Lung (tissue), 12 donors: ENCODE data around the gene AEBP1. TPM values are rescaled to one million over a fixed set of nuclear protein-coding genes. Genes with fewer than 3 reads are reported as not detected.

ENCODE experiments used
- ATAC-seq: fragments of 200-7000 bp; cut with Tn5 transposase; one replicate; pipeline ENCODE4 v1.9.1; 2020; ENCODE audit warnings: moderate number of reproducible peaks; ENCODE audit not compliant: insufficient read depth, low FRiP score
- DNase-seq, 3 donors: peaks; one replicate each; pipeline ENCODE4 v3.0.0-alpha.2; 2013 to 2017
- H3K27ac ChIP-seq, 2 donors: one replicate each; pipeline ENCODE4 v1.5.1; 2013; ENCODE audit warnings: mild to moderate bottlenecking in 2 of 2, moderate library complexity in 2 of 2, control low read depth in 1 of 2, inconsistent platforms in 1 of 2, low read depth in 1 of 2, low read length in 1 of 2
- H3K27me3 ChIP-seq, 3 donors: one replicate each; pipeline ENCODE4 v1.5.1; 2013; ENCODE audit warnings: low read length in 2 of 3; ENCODE audit not compliant: control insufficient read depth in 3 of 3, insufficient read depth in 3 of 3
- H3K36me3 ChIP-seq, 4 donors: one replicate each; pipeline ENCODE4 v1.5.1; 2013; ENCODE audit warnings: low read length in 4 of 4, mild to moderate bottlenecking in 1 of 4, moderate library complexity in 1 of 4; ENCODE audit not compliant: control insufficient read depth in 4 of 4, insufficient read depth in 4 of 4
- H3K4me1 ChIP-seq, 5 donors: one replicate each; pipeline ENCODE4 v1.5.1; 2013; ENCODE audit warnings: low read length in 5 of 5, mild to moderate bottlenecking in 2 of 5, moderate library complexity in 1 of 5; ENCODE audit not compliant: control insufficient read depth in 5 of 5, insufficient read depth in 5 of 5
- H3K4me3 ChIP-seq: one replicate; pipeline ENCODE4 v1.5.1; 2013; ENCODE audit warnings: mild to moderate bottlenecking, control low read depth, moderate library complexity
- H3K9ac ChIP-seq, 2 donors: one replicate each; pipeline ENCODE4 v1.5.1; 2013; ENCODE audit warnings: low read length in 2 of 2, control low read depth in 1 of 2; ENCODE audit not compliant: insufficient read depth in 1 of 2
- H3K9me3 ChIP-seq, 4 donors: one replicate each; pipeline ENCODE4 v1.5.1; 2013; ENCODE audit warnings: low read length in 3 of 4, mild to moderate bottlenecking in 1 of 4, moderate library complexity in 1 of 4; ENCODE audit not compliant: control insufficient read depth in 4 of 4, insufficient read depth in 3 of 4
- WGBS, 2 donors: extraction: QIAGEN DNeasy Blood & Tissue Kit; methylation state at CpG; one replicate each; pipeline ENCODE4 v1.1.7; 2013; 5-methylcytosine and 5-hydroxymethylcytosine counted together
- polyA plus RNA-seq, 2 donors: library from polyadenylated mRNA; stranded (reverse); fragments of 200-250 nt; gene quantifications; one replicate each; pipeline ENCODE4 v1.2.1, GENCODE V29; 2013
- total RNA-seq, 2 donors: library from RNA; depleted of rRNA in 1 of 2; stranded (reverse); fragments of >200 nt in 1 of 2; gene quantifications; one replicate each; pipeline ENCODE4 v1.2.1, GENCODE V29; 2014 to 2021
- TF ChIP-seq, protein P1 (sequence below): IDR thresholded peaks from 2 replicates; pipeline ENCODE4 v1.5.1; 2012; ENCODE audit warnings: mild to moderate bottlenecking; ENCODE audit errors: control extremely low read depth, extremely low read depth
- donor health status: control.
- donor health status: control.
- donor health status: Bipolar disorder and iron deficiency.
- donor health status: healthy.
- donor health status: DM: yes; HTN: yes; CAD: no.

The AEBP1 gene
- total and polyA plus RNA-seq, 4 donors: 43.4 to 124 (median 68.7) TPM

DNA sequence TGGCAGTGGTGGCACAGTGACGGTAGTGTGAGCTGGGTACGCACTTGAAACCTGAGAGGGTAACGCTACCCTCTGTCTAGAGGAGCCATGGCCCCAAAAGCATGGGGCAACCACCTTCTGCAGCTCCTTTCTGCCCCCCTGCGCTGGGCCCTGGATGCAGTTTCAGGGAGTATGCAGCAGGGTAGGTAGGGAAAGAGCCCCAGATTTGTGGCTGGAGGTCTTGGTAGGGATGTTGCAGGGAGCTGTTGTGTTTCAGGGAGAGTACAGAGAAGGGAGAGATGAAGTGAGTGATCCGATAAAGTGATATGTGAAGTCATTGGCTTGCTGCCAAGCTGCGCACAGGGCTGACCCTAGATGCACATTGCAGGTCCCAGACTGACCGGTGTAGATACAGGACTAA lies 36.1 kb upstream of the AEBP1 start:
- H3K4me1 ChIP-seq: peaks cover 0 to 10% (median 0%) of the 10 kb centered on the region in 5 donors
- 61 to 77% methylated on average over 7 of the region's 7 CpGs for WGBS, 2 donors
- no peak for ATAC-seq

DNA sequence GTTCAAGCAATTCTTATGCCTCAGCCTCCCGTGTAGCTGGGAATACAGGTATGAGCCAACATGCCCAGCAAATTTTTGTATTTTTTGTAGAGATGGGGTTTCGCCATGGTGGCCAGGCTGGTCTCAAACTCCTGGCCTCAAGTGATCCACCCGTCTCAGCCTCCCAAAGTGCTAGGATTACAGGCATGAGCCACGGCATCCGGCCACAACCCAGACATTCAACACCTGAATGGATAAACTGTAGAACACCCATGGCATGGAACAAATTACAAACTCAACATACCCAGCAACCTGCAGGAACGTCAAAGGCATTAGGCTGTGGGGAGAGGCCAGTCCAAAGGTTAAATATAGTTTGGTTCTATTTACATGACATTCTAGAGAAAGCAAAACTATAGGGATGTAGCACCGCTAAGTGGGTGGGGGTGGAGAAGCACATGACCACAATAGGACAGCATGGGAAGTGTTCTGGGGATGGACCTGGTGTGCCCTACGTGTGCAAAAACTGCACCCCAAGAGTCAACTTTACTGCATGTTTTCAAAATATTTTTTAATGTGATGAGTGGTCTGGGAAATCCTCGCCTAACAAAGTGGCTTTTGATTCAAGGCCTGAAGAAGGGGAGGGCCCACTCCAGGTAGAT lies 32.3 kb upstream of the AEBP1 start:
- no peak for DNase-seq
- H3K4me1 ChIP-seq: no peaks in the 10 kb centered on the region
- H3K27ac ChIP-seq: peak overlapping the region in 1 of 2 donors; percentile 12

More for the DNA sequence above, 36.1 kb upstream of the AEBP1 start:
- no peak overlapping the region for H3K4me3 ChIP-seq
- H3K27ac ChIP-seq: no peak overlapping the region
- DNase-seq: no peak
- H3K9ac ChIP-seq: no peak overlapping the region
- no peaks in the 10 kb centered on the region for H3K9me3 ChIP-seq
- TF ChIP-seq, protein P1, sequence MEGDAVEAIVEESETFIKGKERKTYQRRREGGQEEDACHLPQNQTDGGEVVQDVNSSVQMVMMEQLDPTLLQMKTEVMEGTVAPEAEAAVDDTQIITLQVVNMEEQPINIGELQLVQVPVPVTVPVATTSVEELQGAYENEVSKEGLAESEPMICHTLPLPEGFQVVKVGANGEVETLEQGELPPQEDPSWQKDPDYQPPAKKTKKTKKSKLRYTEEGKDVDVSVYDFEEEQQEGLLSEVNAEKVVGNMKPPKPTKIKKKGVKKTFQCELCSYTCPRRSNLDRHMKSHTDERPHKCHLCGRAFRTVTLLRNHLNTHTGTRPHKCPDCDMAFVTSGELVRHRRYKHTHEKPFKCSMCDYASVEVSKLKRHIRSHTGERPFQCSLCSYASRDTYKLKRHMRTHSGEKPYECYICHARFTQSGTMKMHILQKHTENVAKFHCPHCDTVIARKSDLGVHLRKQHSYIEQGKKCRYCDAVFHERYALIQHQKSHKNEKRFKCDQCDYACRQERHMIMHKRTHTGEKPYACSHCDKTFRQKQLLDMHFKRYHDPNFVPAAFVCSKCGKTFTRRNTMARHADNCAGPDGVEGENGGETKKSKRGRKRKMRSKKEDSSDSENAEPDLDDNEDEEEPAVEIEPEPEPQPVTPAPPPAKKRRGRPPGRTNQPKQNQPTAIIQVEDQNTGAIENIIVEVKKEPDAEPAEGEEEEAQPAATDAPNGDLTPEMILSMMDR: no peak
- H3K27me3 ChIP-seq: peaks cover 0 to 4% (median 0%) of the 10 kb centered on the region in 3 donors
- peaks cover 0 to 7% (median 2%) of the 10 kb centered on the region in 4 donors for H3K36me3 ChIP-seq

DNA sequence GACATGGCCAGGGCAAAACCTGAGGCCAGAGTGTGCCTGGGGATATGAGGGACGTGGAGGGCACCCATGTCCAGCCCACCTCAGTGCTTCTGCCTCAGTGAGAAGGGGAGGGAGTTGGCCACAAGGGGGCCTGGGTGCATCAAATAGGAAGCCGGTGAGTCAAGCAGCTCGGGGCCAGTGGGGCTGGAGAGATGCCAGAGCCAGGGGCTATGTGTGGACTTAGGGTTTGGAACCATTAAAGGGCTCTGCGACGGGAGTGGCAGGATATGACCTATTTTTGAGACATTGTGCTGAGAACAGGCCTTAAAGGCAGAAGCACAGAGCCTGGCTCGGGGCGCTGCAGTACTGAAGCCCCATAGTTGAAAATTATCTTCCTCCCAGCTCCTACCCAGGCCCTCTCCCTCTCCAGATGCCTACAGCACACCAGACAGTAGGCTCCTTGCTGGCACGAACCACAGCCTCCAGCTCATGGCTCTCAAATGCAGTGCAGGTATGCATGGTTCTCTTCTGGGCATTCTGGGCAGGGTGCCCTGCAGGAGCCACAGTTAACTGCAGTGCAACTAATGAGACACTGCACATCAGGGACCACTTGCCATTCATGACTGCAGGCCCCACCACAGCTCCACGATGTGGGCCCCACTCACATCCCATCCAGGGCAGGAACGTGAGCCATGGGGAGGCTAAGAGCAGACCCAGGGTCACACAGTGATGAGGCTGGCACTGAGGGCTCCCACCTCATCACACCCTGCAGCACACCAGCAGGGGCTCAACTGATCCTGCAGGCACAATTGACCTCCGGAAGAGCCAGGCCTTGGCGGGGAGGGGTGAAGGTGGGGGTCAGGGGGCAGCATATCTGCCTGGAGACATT lies 31.5 kb upstream of the AEBP1 start:
- TF ChIP-seq, protein P1: no peak
- Histone ChIP-seq H3K27ac (peak overlapping the region; percentile 73 to 75), H3K27me3 (no peaks in the 10 kb centered on the region), H3K9ac (no peak overlapping the region), H3K9me3 (no peaks in the 10 kb centered on the region), H3K36me3 (peaks cover 0 to 39% (median 16%) of the 10 kb centered on the region in 4 donors), H3K4me1 (no peaks in the 10 kb centered on the region), H3K4me3 (no peak overlapping the region)
- 57 to 69% methylated on average over 12 of the region's 12 CpGs for WGBS, 2 donors
- DNase-seq (peak; percentile 74 to 79 (median 75)), ATAC-seq (no peak)

More for the DNA sequence above, 32.3 kb upstream of the AEBP1 start:
- 79 to 81% methylated on average over 9 of the region's 9 CpGs for WGBS, 2 donors
- TF ChIP-seq, protein P1: no peak
- no peaks in the 10 kb centered on the region for H3K9me3 ChIP-seq
- H3K9ac ChIP-seq: no peak overlapping the region
- peaks cover 0 to 33% (median 10%) of the 10 kb centered on the region in 4 donors for H3K36me3 ChIP-seq
- no peak overlapping the region for H3K4me3 ChIP-seq
- H3K27me3 ChIP-seq: no peaks in the 10 kb centered on the region
- ATAC-seq: no peak
